ENCODE results near the gene STXBP1. TPM values are rescaled to one million over a fixed set of nuclear protein-coding genes. Genes with fewer than 3 reads are reported as not detected.
"Not testable (repeated sequence)": the region's sequence is repeated elsewhere in the genome, so short reads cannot be mapped to it uniquely, and the experiment has no call there.

STXBP1 gene
- total RNA-seq, 1 experiment from 2014 or later, result 44.0 TPM

DNA sequence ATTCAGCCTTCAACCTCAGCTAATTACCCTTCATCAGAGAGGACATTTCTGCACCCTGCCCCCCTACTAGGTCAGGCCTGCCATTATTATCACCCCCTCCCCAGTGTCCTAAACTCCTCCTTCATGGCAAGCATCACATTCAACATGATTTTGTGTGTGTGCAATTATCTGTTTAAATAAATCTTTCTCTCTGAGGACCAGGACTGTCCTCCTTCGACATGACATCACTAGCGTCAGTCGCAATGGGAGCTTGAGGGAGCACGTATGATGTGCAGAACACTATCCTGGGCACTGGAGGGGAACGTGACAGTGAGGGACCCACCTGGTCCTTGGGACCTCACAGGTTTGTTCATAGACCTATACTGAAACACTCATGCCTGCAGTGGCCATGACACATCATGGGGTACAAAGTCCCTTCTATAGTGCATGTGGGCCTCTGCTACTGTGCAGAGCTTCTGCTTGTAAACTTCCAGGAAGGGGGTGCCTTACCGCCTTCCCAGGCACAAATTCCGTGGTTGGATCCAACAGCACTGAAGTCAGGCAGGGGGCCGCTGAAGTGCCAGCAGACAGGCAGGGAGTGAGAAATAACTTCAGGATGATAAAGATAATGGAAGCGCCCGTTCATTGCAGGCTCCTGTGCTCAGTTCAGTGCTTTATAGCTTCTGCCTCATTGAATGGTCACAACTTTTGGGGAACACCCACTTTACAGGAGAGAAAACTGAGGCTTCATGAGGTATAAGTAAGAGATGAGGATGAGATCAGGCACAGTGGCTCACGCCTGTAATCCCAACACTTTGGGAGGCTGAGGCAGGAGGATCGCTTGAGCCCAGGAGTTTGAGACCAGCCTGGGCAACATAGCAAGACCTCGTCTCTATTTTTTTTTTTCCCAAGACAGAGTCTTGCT lies 36.0 kb upstream of the STXBP1 start:
- no peaks in the 10 kb centered on the region for H3K9me2 ChIP-seq (ENCODE audit: insufficient read depth)
- H3F3A ChIP-seq (ENCODE audit: insufficient read depth, low read depth), result peaks cover 70% of the 10 kb centered on the region
- H3K36me3 ChIP-seq (ENCODE audit: low read depth), result peaks cover 6% of the 10 kb centered on the region; the same call in 1 of the 2 replicates
- H3K27ac ChIP-seq, result no peak overlapping the region
- no peak for DNase-seq
- H3K9me3 ChIP-seq (ENCODE audit: insufficient read depth, low read depth), result no peaks in the 10 kb centered on the region
- no peak overlapping the region for H3K4me2 ChIP-seq
- H3K4me3 ChIP-seq, result no peak overlapping the region
- peaks cover 86% of the 10 kb centered on the region for H3K4me1 ChIP-seq (replicated peaks; ENCODE audit: insufficient read depth)
- H3K79me2 ChIP-seq (ENCODE audit: low read depth), result peaks cover 19% of the 10 kb centered on the region
- intact Hi-C loops (cut with micrococcal nuclease; ENCODE audit: unreplicated experiment), result loop anchor here (10.0 kb wide), 2 partner anchors 181 to 429 kb away; partner anchors contain the start of gene SLC2A8
- BruUV-seq (replicated peaks), result no TSS peak
- ChIA-PET POLR2A (ENCODE audit: unreplicated experiment) (interaction anchor here (0.7 kb wide), 1 partner anchor 78 kb away, joined by 3 read pairs; no protein-coding TSS in a partner anchor), CTCF (interaction anchor here (0.6 to 1.1 kb wide), 3 partner anchors 13 to 35 kb away, joined by 5 to 7 read pairs (median 6); no protein-coding TSS in a partner anchor)
- H3K27me3 ChIP-seq (ENCODE audit: insufficient read depth, low read depth), result no peaks in the 10 kb centered on the region
- TF ChIP-seq EZH2 (IDR thresholded peaks at IDR 0.05; ENCODE audit: low read depth), result no peak
- TF ChIP-seq, protein P1, sequence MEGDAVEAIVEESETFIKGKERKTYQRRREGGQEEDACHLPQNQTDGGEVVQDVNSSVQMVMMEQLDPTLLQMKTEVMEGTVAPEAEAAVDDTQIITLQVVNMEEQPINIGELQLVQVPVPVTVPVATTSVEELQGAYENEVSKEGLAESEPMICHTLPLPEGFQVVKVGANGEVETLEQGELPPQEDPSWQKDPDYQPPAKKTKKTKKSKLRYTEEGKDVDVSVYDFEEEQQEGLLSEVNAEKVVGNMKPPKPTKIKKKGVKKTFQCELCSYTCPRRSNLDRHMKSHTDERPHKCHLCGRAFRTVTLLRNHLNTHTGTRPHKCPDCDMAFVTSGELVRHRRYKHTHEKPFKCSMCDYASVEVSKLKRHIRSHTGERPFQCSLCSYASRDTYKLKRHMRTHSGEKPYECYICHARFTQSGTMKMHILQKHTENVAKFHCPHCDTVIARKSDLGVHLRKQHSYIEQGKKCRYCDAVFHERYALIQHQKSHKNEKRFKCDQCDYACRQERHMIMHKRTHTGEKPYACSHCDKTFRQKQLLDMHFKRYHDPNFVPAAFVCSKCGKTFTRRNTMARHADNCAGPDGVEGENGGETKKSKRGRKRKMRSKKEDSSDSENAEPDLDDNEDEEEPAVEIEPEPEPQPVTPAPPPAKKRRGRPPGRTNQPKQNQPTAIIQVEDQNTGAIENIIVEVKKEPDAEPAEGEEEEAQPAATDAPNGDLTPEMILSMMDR (conservative IDR thresholded peaks at IDR 0.05), result no peak
- H2AFZ ChIP-seq, result no peak overlapping the region
- no peaks in the 10 kb centered on the region for H4K20me1 ChIP-seq (ENCODE audit: insufficient read depth)

DNA sequence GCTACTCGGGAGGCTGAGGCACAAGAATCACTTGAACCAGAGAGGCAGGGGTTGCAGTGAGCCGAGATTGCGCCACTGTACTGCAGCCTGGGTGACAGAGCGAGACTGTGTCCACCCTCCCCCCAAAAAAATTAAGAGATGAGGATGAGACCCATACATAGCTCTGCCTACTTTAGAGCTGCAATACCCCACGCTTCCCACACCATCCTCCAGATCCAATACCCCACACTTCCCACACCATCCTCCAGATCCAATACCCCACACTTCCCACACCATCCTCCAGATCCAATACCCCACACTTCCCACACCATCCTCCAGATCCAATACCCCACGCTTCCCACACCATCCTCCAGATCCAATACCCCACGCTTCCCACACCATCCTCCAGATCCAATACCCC lies 34.9 kb upstream of the STXBP1 start:
- H2AFZ ChIP-seq; BruUV-seq (replicated peaks); H3K9me3 ChIP-seq (ENCODE audit: insufficient read depth, low read depth); H3K4me3 ChIP-seq; H3K27ac ChIP-seq; H3K4me2 ChIP-seq; CTCF ChIA-PET; H3K27me3 ChIP-seq (ENCODE audit: insufficient read depth, low read depth); H4K20me1 ChIP-seq (ENCODE audit: insufficient read depth); H3K9me2 ChIP-seq (ENCODE audit: insufficient read depth); DNase-seq; POLR2A ChIA-PET (ENCODE audit: unreplicated experiment); H3K36me3 ChIP-seq (ENCODE audit: low read depth): not testable (repeated sequence)
- Histone ChIP-seq H3K4me1 (replicated peaks; ENCODE audit: insufficient read depth) (peaks cover 75% of the 10 kb centered on the region), H3F3A (ENCODE audit: insufficient read depth, low read depth) (peaks cover 61% of the 10 kb centered on the region), H3K79me2 (ENCODE audit: low read depth) (peaks cover 16% of the 10 kb centered on the region; the same call in 1 of the 2 replicates)
- intact Hi-C loops (cut with micrococcal nuclease; ENCODE audit: unreplicated experiment), result loop anchor here (10.0 kb wide), 2 partner anchors 182 to 428 kb away; partner anchors contain the start of gene SLC2A8

DNA sequence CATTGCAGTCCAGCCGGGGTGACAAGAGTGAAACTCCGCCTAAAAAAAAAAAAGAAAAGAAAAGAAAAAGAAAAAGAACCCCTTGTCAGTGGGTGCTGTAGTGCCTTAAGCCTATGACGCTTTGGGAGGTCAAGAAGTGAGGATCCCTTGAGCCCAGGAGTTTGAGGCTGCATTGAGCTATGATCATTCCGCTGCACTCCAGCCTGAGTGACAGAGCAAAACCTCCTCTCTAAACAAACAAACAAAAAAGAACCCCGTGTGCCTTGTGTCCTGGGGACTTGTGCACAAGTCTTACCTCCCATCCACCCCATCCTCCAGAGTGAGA lies 33.5 kb upstream of the STXBP1 start:
- H3K4me2 ChIP-seq, result peak overlapping the region; percentile 94

More for the DNA sequence above, 33.5 kb upstream of the STXBP1 start:
- BruUV-seq (replicated peaks), result TSS peak; percentile 89
- Histone ChIP-seq H4K20me1 (ENCODE audit: insufficient read depth) (no peaks in the 10 kb centered on the region), H3K4me1 (replicated peaks; ENCODE audit: insufficient read depth) (peaks cover 61% of the 10 kb centered on the region), H3K9me2 (ENCODE audit: insufficient read depth) (no peaks in the 10 kb centered on the region), H3K36me3 (ENCODE audit: low read depth) (peaks cover 7% of the 10 kb centered on the region; the same call in 1 of the 2 replicates), H3K79me2 (ENCODE audit: low read depth) (peaks cover 12% of the 10 kb centered on the region; the same call in 1 of the 2 replicates), H3K9me3 (ENCODE audit: insufficient read depth, low read depth) (peaks cover 15% of the 10 kb centered on the region), H3K27me3 (ENCODE audit: insufficient read depth, low read depth) (no peaks in the 10 kb centered on the region), H3K4me3 (peak overlapping the region; percentile 57; the same call in 1 of the 2 replicates), H3F3A (ENCODE audit: insufficient read depth, low read depth) (peaks cover 62% of the 10 kb centered on the region), H3K27ac (peak overlapping the region; percentile 96), H2AFZ (no peak overlapping the region)
- TF ChIP-seq, protein P1 (conservative IDR thresholded peaks at IDR 0.05), result no peak
- no peak for TF ChIP-seq EZH2 (IDR thresholded peaks at IDR 0.05; ENCODE audit: low read depth)
- CTCF ChIA-PET, result interaction anchor here (1.2 kb wide), 1 partner anchor 156 kb away, joined by 3 read pairs; the partner anchor contains the start of gene TOR2A
- POLR2A ChIA-PET (ENCODE audit: unreplicated experiment), result interaction anchor here (0.6 to 1.2 kb wide), 11 partner anchors 12 to 510 kb away, joined by 3 to 8 read pairs (median 5); partner anchors contain the start of genes CDK9 and ZNF79
- no peak for DNase-seq
- intact Hi-C loops (cut with micrococcal nuclease; ENCODE audit: unreplicated experiment), result loop anchor here (10.0 kb wide), 2 partner anchors 184 to 426 kb away; partner anchors contain the start of gene SLC2A8
